ENCODE data around the gene KRT2. TPM values are rescaled to one million over a fixed set of nuclear protein-coding genes. Genes with fewer than 3 reads are reported as not detected.
A peak's percentile ranks its signal among the peaks of the same experiment; 100 is the strongest.

KRT2 gene
- total RNA-seq, 1 donor from 2014 or later = not detected

DNA sequence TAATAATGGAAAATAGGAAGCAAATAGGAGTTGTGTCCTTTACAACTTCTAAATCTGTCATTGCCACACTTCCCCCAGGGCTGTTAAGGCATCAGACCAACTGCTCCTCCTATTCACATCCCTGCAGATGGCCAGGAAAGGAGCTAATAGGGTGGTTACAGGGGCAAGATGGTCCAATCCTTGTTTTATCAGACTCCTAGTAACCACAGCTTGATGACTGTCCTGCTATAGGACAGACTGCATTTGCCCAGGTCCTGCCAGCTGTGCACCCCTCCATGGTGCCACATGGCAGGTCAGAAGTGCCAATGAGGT is 10.9 kb upstream of the KRT2 start:
- no peak for ATAC-seq

DNA sequence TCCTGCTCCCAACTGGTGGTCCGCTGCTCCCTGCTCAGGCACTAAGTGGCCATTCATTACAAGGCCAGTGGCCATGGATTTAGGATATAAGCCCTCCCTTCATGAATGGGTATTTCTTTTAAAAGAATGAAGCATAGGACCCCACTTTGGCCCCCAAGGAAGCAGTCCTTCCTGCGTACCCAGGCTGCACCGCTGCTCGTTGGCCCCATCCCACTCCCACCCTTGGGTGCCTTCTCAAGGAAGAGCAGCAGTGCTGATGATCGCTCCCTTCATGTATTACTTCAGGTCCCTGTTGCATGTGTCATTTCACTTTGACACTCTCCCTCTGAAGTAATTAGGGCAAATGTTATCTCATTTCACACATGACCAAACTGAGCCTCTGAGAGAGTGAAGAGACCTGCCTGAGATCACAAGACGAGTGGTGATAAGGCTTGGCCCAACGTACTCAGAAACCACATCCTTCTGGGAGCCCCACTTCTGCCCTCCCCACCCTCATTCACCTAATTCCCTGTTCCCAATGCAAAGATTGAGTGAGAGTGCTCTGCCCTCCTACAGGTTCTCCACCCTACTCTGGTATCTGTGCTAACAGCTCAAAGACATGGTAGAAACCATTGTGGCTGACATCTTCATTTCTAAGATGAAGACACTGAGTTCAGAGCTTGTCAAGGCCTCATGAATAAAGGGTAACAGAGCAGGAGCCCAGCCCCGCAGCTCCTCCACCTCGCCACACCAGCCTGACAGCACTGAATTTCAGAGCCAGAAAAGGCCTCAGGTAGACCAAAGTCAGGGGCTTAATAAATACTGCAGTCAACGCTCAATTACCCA is 10.3 kb upstream of the KRT2 start:
- no peak for ATAC-seq

DNA sequence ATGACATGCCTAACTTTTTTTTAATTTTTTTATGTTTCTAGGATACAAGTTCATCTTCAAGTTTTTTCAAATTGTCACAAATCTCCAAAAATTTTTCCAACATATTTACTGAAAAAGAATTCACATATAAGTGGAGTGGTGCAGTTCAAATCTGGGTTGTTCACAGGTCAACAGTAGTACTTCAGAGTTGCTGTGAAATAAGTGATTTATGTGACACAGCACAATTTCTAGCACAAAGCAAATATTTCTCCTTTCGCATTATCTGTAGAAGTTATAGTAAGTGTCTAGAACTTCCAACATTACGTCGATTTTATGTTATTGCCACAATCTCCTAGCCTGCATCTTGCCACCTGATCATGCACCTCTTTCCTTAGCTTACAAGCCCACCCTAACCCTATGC is 9.7 kb upstream of the KRT2 start:
- no peak for ATAC-seq

DNA sequence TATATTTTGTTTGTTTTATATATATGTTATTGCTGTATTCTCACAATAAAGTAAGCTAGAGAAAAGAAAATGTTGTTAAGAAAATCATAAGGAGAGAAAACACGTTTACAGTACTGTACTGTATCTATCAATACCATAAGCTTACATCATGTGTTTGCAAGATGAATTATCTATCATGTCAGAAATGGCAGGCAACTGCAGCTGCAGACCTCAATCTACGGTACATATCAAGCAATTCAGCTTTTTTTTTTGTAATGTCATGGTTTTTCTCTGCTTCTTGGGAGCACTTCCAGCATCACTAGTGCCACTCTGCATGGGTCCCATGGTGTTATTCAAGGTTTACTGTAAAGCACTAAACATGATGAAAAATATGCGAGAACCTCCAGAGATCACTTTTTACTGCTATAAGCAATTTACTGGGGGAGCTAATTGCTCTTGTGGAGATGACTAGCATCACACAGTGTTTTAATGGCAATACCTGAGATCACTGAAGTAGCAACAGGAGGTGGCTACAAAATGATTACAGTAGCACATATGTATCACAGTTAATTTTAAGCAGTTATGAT is 9.0 kb upstream of the KRT2 start:
- no peak for ATAC-seq

DNA sequence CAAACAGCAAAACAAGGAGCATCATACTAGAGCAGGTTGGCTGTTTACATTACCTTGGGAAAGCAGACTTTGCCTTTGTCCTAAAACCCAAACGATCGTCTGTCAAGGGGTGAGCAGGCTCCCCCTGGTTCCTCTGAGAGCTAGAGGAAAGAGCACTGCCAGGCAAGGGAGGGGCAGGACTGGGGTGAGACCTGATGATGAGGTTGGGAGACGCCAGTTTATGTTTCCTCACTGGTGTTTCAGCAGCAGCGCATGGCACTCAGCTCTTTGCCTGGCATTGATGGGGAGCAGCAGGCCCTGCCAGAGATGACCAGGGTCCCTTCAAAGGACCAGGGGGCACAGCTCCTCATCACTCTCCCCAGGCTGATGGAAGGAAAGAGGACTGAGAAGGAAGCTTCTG is 7.9 kb upstream of the KRT2 start:
- no peak for ATAC-seq

DNA sequence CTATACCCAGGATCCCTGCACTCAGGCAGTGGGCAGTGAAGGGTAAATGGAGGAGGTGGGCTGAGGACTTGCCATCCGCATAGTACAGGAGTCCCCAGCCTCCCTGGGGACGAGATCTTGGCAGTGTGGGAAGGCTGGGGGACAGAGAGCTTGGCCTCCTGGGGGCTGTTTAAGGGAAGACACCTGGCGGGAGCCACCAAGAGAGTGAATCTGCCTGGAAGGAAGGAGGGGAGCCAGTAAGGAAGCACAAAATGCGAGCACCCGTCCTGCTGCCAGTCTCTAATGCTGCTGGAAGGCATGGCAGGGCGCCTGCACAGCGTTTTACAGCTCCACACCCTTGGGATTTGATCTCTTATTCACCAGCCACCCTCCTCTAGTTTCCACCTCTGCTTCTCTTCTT is 7.4 kb upstream of the KRT2 start:
- ATAC-seq = no peak

DNA sequence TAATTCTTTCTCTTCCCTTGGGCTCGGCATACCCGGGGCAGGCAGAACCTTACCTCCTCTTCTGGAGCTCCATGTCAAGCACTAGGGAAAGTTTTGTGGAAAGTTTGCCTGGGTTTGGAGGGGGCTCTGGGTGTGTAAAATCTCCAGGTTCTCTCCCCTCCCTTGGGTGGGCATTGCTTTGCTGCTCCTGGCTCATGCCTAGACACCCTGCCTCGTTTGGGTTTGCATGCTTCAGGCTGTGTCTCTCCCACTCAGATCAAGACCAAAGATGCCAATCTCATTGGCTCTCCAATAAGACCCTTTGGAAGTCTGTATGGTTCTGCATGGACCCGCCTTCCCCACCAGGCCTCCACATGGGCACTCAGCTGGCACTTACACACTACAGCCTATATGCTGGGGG is 6.2 kb upstream of the KRT2 start:
- no peak for ATAC-seq

DNA sequence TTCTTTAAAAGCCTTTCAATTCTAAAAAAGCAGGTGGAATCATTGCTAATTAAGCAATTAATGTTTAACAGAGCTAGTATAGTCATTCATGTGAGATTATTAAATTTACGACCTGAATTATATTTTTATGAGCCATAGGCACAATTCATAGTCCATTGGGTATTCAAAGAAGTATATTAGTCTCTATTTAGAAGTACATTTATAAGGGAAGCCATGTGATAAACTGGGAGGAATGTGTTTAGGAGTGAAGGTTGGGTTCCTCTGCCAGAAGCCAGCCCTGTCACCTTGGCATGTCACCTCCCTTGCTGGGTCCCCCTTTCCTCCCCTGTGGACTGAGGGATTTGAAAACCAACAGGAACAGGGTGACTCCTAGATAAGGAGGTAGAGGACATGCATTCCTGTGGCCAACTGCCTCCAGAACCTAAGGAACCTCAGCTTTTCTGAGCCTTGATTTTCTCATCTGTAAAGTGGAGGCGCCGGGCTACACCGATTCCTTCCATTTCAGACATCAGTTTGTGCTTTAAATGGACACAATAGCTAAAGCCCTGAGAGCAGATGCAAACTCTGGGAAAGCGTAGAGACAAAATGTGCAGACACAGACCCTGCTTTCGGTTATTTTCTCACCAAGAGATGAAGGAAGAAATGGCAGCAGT is 5.4 kb upstream of the KRT2 start:
- ATAC-seq = no peak

DNA sequence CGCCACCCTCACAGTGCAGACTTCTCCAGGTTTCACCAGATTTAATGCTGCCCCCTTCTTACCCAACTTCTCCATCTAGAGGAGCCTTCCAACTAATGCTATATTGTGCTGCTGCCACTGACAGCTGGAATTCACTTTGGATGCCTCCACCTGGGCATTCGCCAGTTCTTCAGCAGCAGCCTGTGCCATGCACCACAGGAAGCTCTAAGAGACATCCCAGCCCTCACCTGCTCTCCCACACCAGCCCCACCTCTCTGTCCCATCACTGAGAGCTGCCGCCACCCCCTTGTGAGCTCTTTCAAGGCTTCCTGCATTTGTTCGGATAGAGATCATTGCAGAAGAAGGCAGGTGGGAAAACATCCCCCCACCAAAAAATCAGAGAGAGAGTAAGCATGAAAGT is 4.6 kb upstream of the KRT2 start:
- no peak for ATAC-seq

DNA sequence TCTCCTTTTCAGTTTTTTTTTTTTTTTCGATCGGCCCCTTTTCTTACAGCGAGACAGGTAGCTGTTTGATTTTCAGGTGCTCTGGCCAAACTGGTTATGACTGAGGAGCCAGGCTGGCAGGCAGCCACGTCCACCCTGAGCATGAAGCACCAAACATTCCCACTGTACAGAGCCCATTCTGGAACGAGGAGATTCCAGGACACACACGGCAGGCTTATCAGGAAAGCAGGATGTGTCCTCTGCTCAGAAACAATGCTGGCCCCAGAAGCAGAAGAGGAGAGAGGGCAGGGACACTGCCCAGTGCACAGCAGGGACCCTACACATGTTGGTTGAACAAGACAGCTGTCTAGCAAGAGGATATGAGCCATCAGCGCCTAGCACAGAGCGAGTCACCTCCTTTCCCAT is 3.7 kb upstream of the KRT2 start:
- peak; percentile 44 for ATAC-seq

DNA sequence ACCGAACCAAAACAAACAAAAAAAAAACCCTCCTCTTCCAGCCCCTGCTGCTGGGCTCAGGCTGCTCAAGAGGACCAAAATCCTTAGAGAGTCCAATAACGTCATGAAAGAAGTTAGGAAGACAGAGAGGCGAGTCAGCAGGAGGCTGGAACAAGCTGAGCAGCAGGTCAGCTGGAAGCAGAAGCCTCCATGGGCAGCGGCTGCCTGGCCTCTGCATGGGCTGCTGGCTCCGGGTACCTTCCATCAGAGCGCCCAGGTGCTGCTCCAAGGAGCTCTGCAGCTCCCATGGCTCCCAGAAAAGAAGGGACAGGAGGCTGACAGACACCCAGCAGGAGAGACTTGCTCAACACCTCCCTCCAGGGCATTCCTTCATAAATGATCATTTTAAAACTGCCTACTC is 3.2 kb upstream of the KRT2 start:
- ATAC-seq = peak; percentile 37

DNA sequence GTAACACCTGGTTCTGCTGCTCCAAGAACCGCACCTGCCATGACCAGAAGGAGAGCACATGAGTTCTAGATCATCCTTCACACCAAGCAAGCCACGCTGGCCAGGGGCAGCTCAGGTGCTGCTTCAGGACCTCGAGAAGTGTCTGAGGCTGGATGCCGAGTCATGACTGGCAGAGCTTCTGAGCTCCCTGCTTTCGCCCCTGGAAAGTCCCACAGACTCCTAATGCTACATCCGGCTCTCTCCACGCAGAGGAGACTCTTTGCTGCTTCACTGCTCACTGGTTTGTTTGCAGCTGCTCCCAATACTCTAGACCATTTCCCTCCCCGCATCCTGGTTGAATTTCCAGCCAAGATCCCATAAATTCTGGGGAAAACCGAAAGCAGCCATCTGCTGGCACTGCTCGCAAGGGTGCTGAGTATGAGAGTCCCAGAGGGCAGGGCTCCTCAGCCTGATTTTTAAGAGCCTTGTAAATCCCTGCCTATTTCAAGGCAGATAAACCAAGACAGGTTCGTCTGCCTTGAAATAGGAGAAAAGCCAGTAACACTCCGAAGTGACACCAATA is 1.4 kb downstream of the KRT2 start:
- ATAC-seq = peak; percentile 37

DNA sequence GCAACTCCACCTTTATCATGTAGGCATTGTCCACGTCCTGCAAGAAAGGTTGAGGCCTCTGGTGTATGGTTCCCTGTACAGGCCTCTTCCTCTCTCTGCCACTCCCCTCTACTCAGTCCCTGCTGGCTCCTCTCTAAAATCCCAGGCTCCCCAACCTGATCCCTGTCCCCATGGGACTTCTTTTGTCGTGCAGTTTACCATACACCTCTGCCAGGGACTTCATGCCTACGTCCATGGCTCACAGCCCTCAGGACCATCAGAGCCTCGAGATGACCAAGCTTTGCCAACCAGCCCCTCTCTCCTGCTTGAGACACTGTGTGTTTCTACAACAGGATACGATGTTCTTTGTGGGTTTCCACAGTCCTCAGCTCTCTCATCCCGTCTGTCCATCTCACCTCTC is 2.9 kb downstream of the KRT2 start:
- no peak for ATAC-seq

DNA sequence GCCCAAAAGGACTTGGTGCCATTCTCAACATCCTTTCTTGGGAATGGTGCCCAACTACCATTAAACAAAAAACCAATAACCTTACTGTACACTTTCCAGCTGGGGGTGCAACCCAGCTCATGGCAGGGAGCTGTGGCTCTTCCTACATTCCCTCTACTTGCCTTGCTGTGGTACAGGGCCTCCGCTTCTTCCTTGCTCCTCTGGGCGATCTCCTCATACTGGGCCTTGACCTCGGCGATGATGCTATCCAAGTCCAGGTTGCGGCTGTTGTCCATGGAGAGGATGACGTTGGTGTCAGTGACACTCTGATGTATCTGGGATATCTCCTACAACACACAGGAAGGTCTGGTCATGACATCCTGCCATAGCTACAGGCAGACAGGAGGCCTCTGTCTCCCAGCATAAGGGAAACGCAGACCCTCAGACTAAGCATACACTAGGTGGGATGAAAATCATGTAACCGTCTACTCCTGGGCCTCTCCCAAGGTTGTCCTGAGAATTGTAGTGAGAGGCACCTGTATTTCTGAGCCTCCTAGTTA is 3.9 kb downstream of the KRT2 start:
- no peak for ATAC-seq

DNA sequence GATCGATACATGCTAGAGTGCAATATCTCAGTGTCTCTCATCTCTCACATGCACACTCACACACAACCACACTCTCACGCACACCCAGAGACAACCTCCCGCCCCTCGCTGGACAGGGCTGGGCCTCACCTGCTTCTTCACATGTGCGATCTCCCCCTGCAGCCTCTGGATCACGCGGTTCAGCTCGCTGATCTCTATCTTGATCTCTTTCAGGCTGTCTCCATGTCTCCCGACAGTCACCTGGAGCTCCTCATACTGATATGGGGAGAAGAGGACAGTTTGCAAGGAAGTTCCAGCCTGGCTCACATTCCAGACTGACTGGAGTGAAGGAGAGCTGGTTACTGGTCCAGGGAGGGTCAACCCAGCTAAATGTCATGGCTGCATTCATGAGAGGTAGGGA is 4.4 kb downstream of the KRT2 start:
- ATAC-seq = no peak

DNA sequence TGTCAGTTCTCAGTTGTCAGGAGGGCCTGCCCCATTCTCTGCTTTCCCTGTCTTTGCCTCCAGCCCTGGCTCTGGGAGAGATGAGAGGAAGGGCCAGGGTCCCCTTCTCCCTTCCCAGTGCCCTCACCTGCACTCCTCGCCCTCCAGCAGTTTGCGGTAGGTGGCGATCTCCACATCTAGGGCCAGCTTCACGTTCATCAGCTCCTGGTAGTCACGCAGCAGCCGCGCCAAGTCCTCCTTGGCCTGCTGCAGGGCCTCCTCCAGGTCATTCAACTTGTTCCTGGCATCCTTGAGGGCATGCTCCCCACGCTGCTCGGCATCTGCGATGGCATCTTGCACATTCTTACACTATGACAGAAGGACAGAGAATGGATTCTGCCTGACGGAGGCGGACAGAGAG is 5.4 kb downstream of the KRT2 start:
- no peak for ATAC-seq

DNA sequence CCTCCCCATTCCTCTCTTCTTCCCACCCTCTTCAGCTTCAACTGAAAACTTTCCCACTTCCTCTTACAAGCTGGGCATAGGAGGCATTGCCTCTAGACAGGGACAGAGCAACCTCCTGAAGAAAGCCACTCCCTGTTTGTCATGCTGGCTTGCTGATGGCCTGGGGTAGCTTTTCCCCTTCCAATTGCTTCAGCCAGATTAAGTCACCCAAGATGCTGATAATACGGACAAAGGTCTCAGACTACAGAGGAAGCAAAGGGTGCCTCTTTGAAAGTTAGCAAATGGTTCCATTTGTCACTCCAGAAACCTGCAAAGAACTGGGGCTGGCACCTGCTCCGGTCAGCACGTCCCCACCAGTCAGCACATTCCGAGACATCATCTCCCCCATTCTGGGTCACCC is 6.0 kb downstream of the KRT2 start:
- ATAC-seq = no peak

DNA sequence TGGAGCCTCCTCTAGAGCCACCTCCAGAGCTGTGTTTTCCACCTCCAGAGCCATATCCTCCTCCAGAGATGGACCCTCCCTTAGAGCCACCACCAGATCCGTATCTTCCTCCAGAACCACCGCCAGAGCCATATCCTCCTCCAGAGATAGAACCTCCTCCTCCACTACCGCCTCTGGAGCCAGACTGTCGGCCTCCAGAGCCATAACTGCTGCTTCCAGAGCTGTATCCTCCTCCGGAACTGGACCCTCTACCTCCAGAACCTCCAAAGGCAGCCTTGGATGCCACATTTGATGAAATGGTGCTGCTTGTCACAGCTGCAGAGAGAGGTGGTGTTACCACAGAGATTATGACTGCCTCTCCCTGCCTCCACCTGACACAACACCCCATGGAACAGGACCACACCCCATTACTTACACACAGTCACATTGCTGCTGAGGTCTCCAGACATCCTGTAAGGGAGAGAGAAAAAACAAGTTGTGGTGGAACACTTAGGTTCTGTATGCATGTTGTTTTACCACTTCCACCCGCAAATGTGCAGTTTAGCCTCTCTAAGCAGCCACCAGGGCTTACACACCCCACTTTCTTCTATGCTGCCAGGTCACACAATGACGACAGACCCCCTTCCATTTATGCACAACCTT is 6.8 kb downstream of the KRT2 start:
- peak; percentile 73 for ATAC-seq

DNA sequence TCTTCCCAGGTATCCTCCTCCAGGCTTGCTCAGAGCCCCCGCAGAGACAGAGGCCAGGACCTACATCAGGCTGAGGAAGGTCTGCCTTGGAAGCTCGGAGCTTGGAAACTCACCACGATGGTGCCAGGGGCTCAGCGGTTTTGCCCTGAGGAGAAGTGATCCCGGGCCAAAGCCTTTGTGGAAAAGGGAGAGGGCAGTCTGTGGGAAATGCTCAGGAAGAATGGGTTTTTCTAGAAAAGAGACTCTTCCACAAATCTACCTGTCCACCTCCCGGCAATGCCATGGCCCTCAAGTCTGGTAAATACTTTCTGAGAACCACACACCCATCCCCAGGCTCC is 8.0 kb downstream of the KRT2 start:
- no peak for ATAC-seq

DNA sequence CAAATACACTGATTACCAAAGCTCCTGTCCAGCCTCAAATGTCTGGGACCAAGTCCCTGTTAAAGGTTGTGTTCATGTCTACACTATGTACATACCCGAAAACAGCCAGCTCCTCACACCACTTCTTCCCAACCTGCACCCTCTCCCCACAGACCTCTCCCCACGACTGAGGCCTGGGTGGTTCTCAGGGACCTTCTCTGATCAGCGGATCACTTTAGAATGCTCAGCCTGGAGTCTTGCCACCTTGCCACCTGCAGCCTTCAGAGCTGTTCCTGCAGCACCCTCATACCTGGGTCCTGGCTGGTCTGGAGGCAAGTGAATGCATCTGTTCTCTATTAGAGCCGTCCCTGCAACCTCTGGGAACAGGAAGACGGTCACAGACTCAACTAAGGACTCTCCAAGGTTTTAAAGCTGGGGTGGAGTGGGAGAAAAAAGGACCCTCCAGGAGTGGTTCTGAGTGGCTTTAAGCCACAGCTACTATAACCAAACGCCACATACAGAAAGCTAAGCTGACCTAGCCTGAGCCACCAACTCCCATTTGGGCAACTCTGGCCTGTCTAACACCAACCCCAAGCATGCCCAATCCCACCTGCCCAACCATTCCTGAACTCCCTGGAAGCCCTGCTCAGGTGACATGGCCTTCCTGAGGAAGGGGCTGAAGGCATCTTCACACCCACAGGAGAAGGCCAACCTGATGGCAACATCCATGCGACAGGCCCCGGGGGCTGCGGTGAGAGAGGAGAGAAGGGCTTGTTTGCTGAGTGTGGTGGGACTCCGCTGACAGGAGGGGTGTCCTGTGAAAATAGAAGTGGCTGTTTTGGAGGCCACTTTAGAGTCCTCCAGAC is 8.6 kb downstream of the KRT2 start:
- no peak for ATAC-seq

DNA sequence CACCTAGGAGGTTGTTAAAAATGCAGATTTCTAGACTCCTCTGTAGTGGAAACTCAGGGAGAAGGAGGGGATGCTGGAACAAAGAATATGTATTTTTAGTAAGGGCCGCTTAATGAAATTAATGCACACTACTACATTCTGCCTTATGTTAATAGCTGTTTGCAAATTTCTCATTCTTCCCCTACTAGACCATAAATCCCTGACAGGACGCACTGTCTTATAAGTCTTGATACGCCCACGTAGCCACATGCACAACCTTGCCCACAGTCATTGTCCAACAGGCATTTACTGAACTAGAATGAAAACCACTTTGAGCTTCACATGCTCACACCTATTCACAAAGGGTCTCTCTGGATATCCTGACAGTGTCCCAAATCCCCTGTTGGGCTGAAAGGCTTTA is 10.5 kb downstream of the KRT2 start:
- ATAC-seq = no peak

DNA sequence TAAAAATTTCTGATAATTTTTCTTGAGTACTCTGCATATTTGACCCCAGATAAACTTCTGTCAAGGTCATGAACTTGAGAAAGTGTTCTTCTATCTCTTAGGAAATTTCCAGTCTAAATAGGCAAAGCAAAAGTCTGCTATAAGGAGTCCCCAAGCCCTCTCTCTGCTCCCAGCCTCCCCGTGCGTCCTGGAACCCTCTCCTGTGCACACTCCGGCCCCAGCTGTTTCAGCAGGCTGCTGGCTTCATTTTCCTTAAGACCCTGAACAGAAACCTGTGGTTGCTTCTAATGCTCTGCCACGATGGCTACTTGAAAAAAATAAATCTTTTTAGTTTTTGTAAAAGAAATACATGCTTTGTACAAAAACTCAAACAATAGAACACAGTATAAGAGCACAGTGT is 14.7 kb downstream of the KRT2 start:
- no peak for ATAC-seq
